GM19035 (cell line): ENCODE measurements around the gene PILRA.
"Not testable (repeated sequence)": the region's sequence is repeated elsewhere in the genome, so short reads cannot be mapped to it uniquely, and the experiment has no call there.

Source experiments
- ATAC-seq: cut with Tn5 transposase; IDR thresholded peaks from one replicate; pipeline ENCODE4 v1.9.1; 2021; ENCODE audit not compliant: unreplicated experiment

PILRA gene

GRCh38 chr7:100433276-100433591, 59.9 kb downstream of the PILRA start:
- ATAC-seq: no peak

GRCh38 chr7:100433592-100434296, 60.5 kb downstream of the PILRA start:
- no peak for ATAC-seq

GRCh38 chr7:100434297-100435144, 61.2 kb downstream of the PILRA start:
- no peak for ATAC-seq

- ATAC-seq: peak; percentile 31
These were observed 62.4 kb downstream of the PILRA start for GRCh38 chr7:100435401-100436304.

- ATAC-seq: no peak
These were observed 64.1 kb downstream of the PILRA start for GRCh38 chr7:100437150-100438100.

GRCh38 chr7:100438172-100438571, 64.9 kb downstream of the PILRA start:
- ATAC-seq: no peak

- ATAC-seq: not testable (repeated sequence)
These were observed 65.4 kb downstream of the PILRA start for GRCh38 chr7:100438731-100439130.

- not testable (repeated sequence) for ATAC-seq
These were observed 66.0 kb downstream of the PILRA start for GRCh38 chr7:100439244-100439643.

GRCh38 chr7:100441641-100442535, 68.6 kb downstream of the PILRA start:
- no peak for ATAC-seq

- no peak for ATAC-seq
These were observed 70.0 kb downstream of the PILRA start for GRCh38 chr7:100443096-100443840.

GRCh38 chr7:100444311-100445278, 71.3 kb downstream of the PILRA start:
- ATAC-seq: no peak

GRCh38 chr7:100446040-100446439, 72.8 kb downstream of the PILRA start:
- no peak for ATAC-seq

GRCh38 chr7:100447363-100447762, 74.1 kb downstream of the PILRA start:
- ATAC-seq: not testable (repeated sequence)

GRCh38 chr7:100449190-100449795, 76.0 kb downstream of the PILRA start:
- no peak for ATAC-seq
